IPS-NIHi11 (cell line): ENCODE measurements around the gene FBXO24.

Source experiments
- DNase-seq: peaks from one replicate; pipeline ENCODE4 v3.0.0; 2012; ENCODE audit warnings: mixed read lengths, low spot score

The FBXO24 gene

GRCh38 chr7:100620804-100621203 lies 34.7 kb downstream of the FBXO24 start:
- DNase-seq, result peak; percentile 2

- DNase-seq, result peak; percentile 2
Measured at GRCh38 chr7:100621554-100621953, 35.4 kb downstream of the FBXO24 start.

GRCh38 chr7:100623951-100624824 lies 38.1 kb downstream of the FBXO24 start:
- no peak for DNase-seq

- no peak for DNase-seq
Measured at GRCh38 chr7:100626055-100626454, 39.9 kb downstream of the FBXO24 start.

- DNase-seq, result peak; percentile 99
Measured at GRCh38 chr7:100626530-100627237, 40.6 kb downstream of the FBXO24 start.

- DNase-seq, result peak; percentile 30
Measured at GRCh38 chr7:100627238-100627549, 41.1 kb downstream of the FBXO24 start.

- DNase-seq, result peak; percentile 82
Measured at GRCh38 chr7:100629117-100629716, 43.1 kb downstream of the FBXO24 start.

- no peak for DNase-seq
Measured at GRCh38 chr7:100630066-100630465, 43.9 kb downstream of the FBXO24 start.

GRCh38 chr7:100632951-100633717 lies 47.0 kb downstream of the FBXO24 start:
- peak; percentile 63 for DNase-seq

GRCh38 chr7:100639995-100640516 lies 53.9 kb downstream of the FBXO24 start:
- no peak for DNase-seq

GRCh38 chr7:100640517-100641440 lies 54.7 kb downstream of the FBXO24 start:
- no peak for DNase-seq

- no peak for DNase-seq
Measured at GRCh38 chr7:100641463-100641859, 55.3 kb downstream of the FBXO24 start, which contains the start of gene TFR2. Gene TFR2, minus strand, starts transcription at chr7:100641552. Its CDS starts 43 bp downstream, at chr7:100641509.

- no peak for DNase-seq
Measured at GRCh38 chr7:100641860-100642533, 55.9 kb downstream of the FBXO24 start.

GRCh38 chr7:100642534-100642907 lies 56.4 kb downstream of the FBXO24 start:
- DNase-seq, result peak; percentile 91

GRCh38 chr7:100649826-100650565 lies 63.9 kb downstream of the FBXO24 start:
- DNase-seq, result no peak
